Measurements from ENCODE around the gene RFX7. TPM values are rescaled to one million over a fixed set of nuclear protein-coding genes. Genes with fewer than 3 reads are reported as not detected.

Gene RFX7
- total RNA-seq, 4 donors from 2014 or later = 7.5 to 10.7 (median 9.9) TPM

DNA sequence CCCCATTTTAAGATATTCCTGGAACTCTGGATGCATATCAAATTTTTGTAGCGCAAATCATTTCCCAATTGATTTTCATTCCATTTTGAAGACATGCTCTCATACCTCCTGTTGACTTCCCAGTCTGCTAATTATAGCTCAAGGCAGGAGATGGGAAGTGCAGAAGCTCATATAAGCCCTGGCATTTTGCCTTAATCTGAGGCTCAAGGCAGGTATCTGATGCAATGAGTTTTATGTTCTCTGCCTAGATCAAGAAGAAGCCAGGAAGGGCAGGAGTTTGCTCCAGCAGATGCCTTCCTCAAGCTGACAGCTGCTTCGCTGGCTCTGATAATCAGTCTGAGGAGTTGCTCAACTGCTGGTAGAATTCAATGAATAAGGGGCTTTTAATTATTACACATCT is 184.7 kb downstream of the RFX7 start:
- no peak for DNase-seq
- H3K36me3 ChIP-seq = no peaks in the 10 kb centered on the region
- 79 to 87% methylated on average over 2 of the region's 2 CpGs for WGBS, 2 donors
- no peaks in the 10 kb centered on the region for H3K27me3 ChIP-seq
- intact Hi-C loops (cut with DNase I) = no loop called here
- no peak for TF ChIP-seq POLR2A (IDR thresholded peaks at IDR 0.05)
- TF ChIP-seq, protein P1, sequence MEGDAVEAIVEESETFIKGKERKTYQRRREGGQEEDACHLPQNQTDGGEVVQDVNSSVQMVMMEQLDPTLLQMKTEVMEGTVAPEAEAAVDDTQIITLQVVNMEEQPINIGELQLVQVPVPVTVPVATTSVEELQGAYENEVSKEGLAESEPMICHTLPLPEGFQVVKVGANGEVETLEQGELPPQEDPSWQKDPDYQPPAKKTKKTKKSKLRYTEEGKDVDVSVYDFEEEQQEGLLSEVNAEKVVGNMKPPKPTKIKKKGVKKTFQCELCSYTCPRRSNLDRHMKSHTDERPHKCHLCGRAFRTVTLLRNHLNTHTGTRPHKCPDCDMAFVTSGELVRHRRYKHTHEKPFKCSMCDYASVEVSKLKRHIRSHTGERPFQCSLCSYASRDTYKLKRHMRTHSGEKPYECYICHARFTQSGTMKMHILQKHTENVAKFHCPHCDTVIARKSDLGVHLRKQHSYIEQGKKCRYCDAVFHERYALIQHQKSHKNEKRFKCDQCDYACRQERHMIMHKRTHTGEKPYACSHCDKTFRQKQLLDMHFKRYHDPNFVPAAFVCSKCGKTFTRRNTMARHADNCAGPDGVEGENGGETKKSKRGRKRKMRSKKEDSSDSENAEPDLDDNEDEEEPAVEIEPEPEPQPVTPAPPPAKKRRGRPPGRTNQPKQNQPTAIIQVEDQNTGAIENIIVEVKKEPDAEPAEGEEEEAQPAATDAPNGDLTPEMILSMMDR (IDR thresholded peaks at IDR 0.05) = no peak
- H3K4me1 ChIP-seq = no peaks in the 10 kb centered on the region
- no peaks in the 10 kb centered on the region for H3K9me3 ChIP-seq
- no peak overlapping the region for H3K27ac ChIP-seq
- no peak overlapping the region for H3K4me3 ChIP-seq

DNA sequence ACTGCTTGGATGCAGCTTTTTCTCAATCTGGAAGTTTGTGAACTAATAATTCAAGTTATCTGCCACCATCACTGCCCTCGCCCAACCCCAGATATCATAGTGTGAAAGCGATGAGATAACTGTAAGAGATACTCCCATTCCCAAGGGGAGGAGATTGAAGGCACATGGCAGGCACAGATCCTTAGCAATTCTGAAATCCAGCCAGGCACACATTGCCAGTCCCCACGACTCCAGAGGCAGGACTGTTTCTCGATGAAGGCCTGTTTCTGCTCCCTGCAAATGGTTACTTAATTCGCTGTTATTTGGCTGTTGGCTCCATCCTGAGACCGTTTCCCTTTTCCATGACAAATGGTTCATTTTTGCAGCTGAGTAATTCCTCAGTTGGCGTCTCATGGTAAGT is 187.1 kb downstream of the RFX7 start:
- Histone ChIP-seq H3K4me1 (no peaks in the 10 kb centered on the region), H3K27me3 (no peaks in the 10 kb centered on the region), H3K36me3 (no peaks in the 10 kb centered on the region), H3K4me3 (no peak overlapping the region), H3K9me3 (no peaks in the 10 kb centered on the region), H3K27ac (no peak overlapping the region)
- TF ChIP-seq, protein P1 (IDR thresholded peaks at IDR 0.05) = no peak
- WGBS, 2 donors = 76 to 83% methylated on average over 5 to 7 of the region's 7 CpGs
- intact Hi-C loops (cut with DNase I) = no loop called here
- DNase-seq = no peak

DNA sequence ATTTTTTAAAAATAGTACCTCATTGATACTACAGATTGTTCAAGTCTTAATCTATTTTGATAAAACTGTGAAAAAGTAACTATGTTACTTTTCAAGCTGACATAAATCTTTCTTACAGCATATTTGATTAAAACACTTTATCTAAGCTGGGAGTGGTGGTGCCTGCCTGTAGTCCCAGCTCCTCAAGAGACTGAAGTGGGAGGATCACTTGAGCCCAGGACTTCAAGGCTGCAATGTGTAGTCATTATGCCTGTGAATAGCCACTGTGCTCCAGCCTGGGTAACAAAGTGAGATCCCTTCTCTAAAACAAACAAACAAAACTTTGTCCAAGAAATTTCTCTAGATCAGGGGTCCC is 190.7 kb downstream of the RFX7 start:
- no peak overlapping the region for H3K27ac ChIP-seq
- H3K36me3 ChIP-seq = no peaks in the 10 kb centered on the region
- no peak for TF ChIP-seq POLR2A (IDR thresholded peaks at IDR 0.05)
- TF ChIP-seq, protein P1 (IDR thresholded peaks at IDR 0.05) = no peak
- DNase-seq = no peak
- no peaks in the 10 kb centered on the region for H3K4me1 ChIP-seq
- no peaks in the 10 kb centered on the region for H3K9me3 ChIP-seq
- intact Hi-C loops (cut with DNase I) = no loop called here
- no peaks in the 10 kb centered on the region for H3K27me3 ChIP-seq
- H3K4me3 ChIP-seq = no peak overlapping the region

DNA sequence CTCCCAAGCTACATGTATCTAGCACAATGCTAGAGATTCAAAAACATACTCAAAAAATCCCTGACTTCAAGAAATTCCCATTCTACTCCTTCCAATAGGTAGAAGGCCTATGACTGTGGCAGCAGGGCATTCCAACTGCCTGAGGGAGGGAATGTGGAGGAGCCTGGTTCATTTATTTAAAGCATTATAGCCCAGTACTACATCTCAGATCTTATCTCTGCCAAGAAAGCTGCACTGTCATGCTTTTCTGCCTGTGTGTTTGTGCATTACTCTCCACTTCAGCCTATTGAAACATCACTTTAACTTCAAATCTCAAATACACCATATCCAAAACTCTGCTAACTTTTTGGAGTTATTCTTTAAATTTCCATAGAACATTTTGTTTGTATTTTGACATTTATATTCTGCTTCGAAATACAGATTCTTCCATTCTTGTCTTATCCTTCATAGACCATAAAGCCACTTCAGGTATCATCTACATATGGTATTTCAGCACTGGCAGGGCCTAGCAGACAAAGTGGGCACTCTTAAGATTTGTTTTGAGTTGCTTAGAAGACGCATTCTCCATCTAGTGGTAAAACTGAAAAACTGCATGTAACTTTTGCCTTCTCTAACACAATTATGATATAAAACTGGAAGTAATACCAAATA is 191.2 kb downstream of the RFX7 start:
- Histone ChIP-seq H3K27me3 (no peaks in the 10 kb centered on the region), H3K27ac (no peak overlapping the region), H3K4me1 (no peaks in the 10 kb centered on the region), H3K4me3 (no peak overlapping the region), H3K9me3 (no peaks in the 10 kb centered on the region), H3K36me3 (no peaks in the 10 kb centered on the region)
- TF ChIP-seq, protein P1 (IDR thresholded peaks at IDR 0.05) = peak; percentile 46 to 85 (median 70)
- TF ChIP-seq POLR2A (IDR thresholded peaks at IDR 0.05) = no peak
- no peak for DNase-seq
- intact Hi-C loops (cut with DNase I) = no loop called here
- WGBS, 2 donors = 2 to 8% methylated on average over 2 of the region's 2 CpGs

DNA sequence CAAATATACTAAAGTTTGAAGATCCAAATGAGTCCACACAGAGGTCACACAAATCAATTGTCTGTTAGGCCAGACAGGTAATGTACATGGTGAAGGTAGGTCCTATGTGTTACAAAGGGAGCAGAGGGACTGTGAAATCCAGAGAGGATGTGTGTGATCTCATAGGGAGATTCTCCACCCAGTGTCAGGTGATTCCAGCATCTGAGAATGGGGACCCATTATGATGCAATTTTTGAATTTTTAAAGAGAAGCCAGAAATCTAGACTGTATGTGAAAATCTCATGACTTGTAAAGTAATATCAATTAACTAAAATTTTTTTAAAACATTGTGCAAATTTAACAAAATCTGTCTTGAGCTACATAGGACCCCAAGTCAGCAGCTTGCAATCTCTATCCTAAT is 192.0 kb downstream of the RFX7 start:
- H3K27me3 ChIP-seq = no peaks in the 10 kb centered on the region
- no peak overlapping the region for H3K27ac ChIP-seq
- no peaks in the 10 kb centered on the region for H3K9me3 ChIP-seq
- H3K36me3 ChIP-seq = no peaks in the 10 kb centered on the region
- no peak for TF ChIP-seq POLR2A (IDR thresholded peaks at IDR 0.05)
- TF ChIP-seq, protein P1 (IDR thresholded peaks at IDR 0.05) = no peak
- no peak overlapping the region for H3K4me3 ChIP-seq
- DNase-seq = no peak
- intact Hi-C loops (cut with DNase I) = no loop called here
- no peaks in the 10 kb centered on the region for H3K4me1 ChIP-seq
